WTC11 (cell line): Measurements from ENCODE around the gene NIP7. TPM values are rescaled to one million over a fixed set of nuclear protein-coding genes. Genes with fewer than 3 reads are reported as not detected.

Experiments
- ATAC-seq: fragments of 200-7000 bp; cut with Tn5 transposase; 2 replicates; pipeline ENCODE4 v1.10.0; 2021; ENCODE audit warnings: mild to moderate bottlenecking, moderate library complexity
- CTCF ChIA-PET: fragments of 300-600 bp; sonication (Branson Sonifier 250); formaldehyde crosslinking; loops from one replicate; lab custom pipeline; 2021; ENCODE audit warnings: antibody characterized with exemption; lab: Charles Lee
- POLR2A ChIA-PET: fragments of 350-600 bp; sonication (Branson Sonifier 250); formaldehyde crosslinking; loops from one replicate; lab custom pipeline; 2021; ENCODE audit warnings: antibody characterized with exemption; lab: Charles Lee
- DNase-seq: peaks from one replicate; pipeline ENCODE4 v3.0.0; 2021; ENCODE audit warnings: low spot score
- H3K27ac Mint-ChIP-seq: 2 replicates; pipeline ENCODE4 v1.8.0; 2021; ENCODE audit warnings: mixed read lengths
- H3K27me3 Mint-ChIP-seq: 2 replicates; pipeline ENCODE4 v1.8.0; 2021; ENCODE audit warnings: low read depth, mild to moderate bottlenecking, moderate library complexity, mixed read lengths
- H3K36me3 Mint-ChIP-seq: 2 replicates; pipeline ENCODE4 v1.8.0; 2021; ENCODE audit warnings: mixed read lengths
- H3K4me1 Mint-ChIP-seq: 2 replicates; pipeline ENCODE4 v1.8.0; 2022; ENCODE audit warnings: mixed read lengths
- H3K4me3 Mint-ChIP-seq: 2 replicates; pipeline ENCODE4 v1.8.0; 2021; ENCODE audit warnings: mild to moderate bottlenecking, moderate library complexity, mixed read lengths
- H3K9me3 Mint-ChIP-seq: 2 replicates; pipeline ENCODE4 v1.8.0; 2021; ENCODE audit warnings: mixed read lengths
- FOXJ3 ChIP-seq: sonication (generic); formaldehyde crosslinking; IDR thresholded peaks from 2 replicates; pipeline ENCODE4 v1.9.0; 2021; ENCODE audit warnings: missing genetic modification reagents, mild to moderate bottlenecking, borderline replicate concordance
- GTF2I ChIP-seq: fragments of 250-450 bp; sonication (Bioruptor Pico); conservative IDR thresholded peaks from 2 replicates; pipeline ENCODE4 v1.4.0; 2021; ENCODE audit warnings: mild to moderate bottlenecking
- OVOL2 ChIP-seq: fragments of 250-450 bp; sonication (Bioruptor Pico); IDR thresholded peaks from 2 replicates; pipeline ENCODE4 v1.9.0; 2021; ENCODE audit warnings: mild to moderate bottlenecking, borderline replicate concordance
- SOX15 ChIP-seq: fragments of 250-450 bp; sonication (Bioruptor Pico); IDR thresholded peaks from 2 replicates; pipeline ENCODE4 v1.9.0; 2021; ENCODE audit warnings: mild to moderate bottlenecking
- SP1 ChIP-seq: sonication (generic); formaldehyde crosslinking; conservative IDR thresholded peaks from 2 replicates; pipeline ENCODE4 v1.8.1; 2022; ENCODE audit warnings: missing genetic modification reagents
- TCF7 ChIP-seq: sonication (generic); formaldehyde crosslinking; IDR thresholded peaks from 2 replicates; pipeline ENCODE4 v1.8.0; 2022; ENCODE audit warnings: mild to moderate bottlenecking, low read depth, missing genetic modification reagents, moderate library complexity
- TEAD4 ChIP-seq: sonication (generic); formaldehyde crosslinking; IDR thresholded peaks from 2 replicates; pipeline ENCODE4 v1.8.0; 2022; ENCODE audit warnings: mild to moderate bottlenecking, missing genetic modification reagents
- USF1 ChIP-seq: sonication (generic); formaldehyde crosslinking; IDR thresholded peaks from 2 replicates; pipeline ENCODE4 v1.8.0; 2022; ENCODE audit warnings: mild to moderate bottlenecking, missing genetic modification reagents
- ZNF138 ChIP-seq: sonication (generic); formaldehyde crosslinking; conservative IDR thresholded peaks from 2 replicates; pipeline ENCODE4 v1.8.1; 2022; ENCODE audit warnings: mild to moderate bottlenecking, moderate library complexity, missing genetic modification reagents
- ZNF219 ChIP-seq: sonication (generic); formaldehyde crosslinking; IDR thresholded peaks from 2 replicates; pipeline ENCODE4 v1.8.0; 2023; ENCODE audit warnings: missing genetic modification reagents, mild to moderate bottlenecking, borderline replicate concordance
- ZNF263 ChIP-seq: sonication (generic); formaldehyde crosslinking; IDR thresholded peaks from 2 replicates; pipeline ENCODE4 v1.8.1; 2022; ENCODE audit warnings: low read depth, mild to moderate bottlenecking, moderate library complexity, missing genetic modification reagents
- total RNA-seq: library from RNA; stranded (reverse); gene quantifications from 3 replicates; pipeline ENCODE4 v1.2.3, GENCODE V29; 2021
- TF ChIP-seq, protein P1 (sequence below): fragments of 250-450 bp; sonication (Bioruptor Pico); IDR thresholded peaks from 2 replicates; pipeline ENCODE4 v2.1.2; 2022; ENCODE audit warnings: mild to moderate bottlenecking, moderate library complexity
- TF ChIP-seq, protein P2 (sequence below): sonication (generic); formaldehyde crosslinking; IDR thresholded peaks from 2 replicates; pipeline ENCODE4 v1.8.1; 2023; ENCODE audit warnings: mild to moderate bottlenecking, missing genetic modification reagents
- TF ChIP-seq, protein P3 (sequence below): sonication (generic); formaldehyde crosslinking; IDR thresholded peaks from 2 replicates; pipeline ENCODE4 v1.8.1; 2022; ENCODE audit warnings: mild to moderate bottlenecking, moderate library complexity, missing genetic modification reagents
- TF ChIP-seq, protein P4 (sequence below): sonication (generic); formaldehyde crosslinking; IDR thresholded peaks from 2 replicates; pipeline ENCODE4 v1.8.0; 2023; ENCODE audit warnings: mild to moderate bottlenecking, missing genetic modification reagents

Gene NIP7
- total RNA-seq, 1 experiment from 2014 or later, result 43.7 TPM

GRCh38 chr16:69321080-69321479 is 18.5 kb upstream of the NIP7 start:
- DNase-seq (no peak), ATAC-seq (no peak)
- H3K27ac Mint-ChIP-seq, result peak overlapping the region; percentile 88; the same call in 1 of the 2 replicates
- no peaks in the 10 kb centered on the region for H3K27me3 Mint-ChIP-seq
- H3K4me1 Mint-ChIP-seq, result no peaks in the 10 kb centered on the region
- POLR2A ChIA-PET, result no interaction called here
- CTCF ChIA-PET, result no interaction called here
- peaks cover 71% of the 10 kb centered on the region for H3K36me3 Mint-ChIP-seq
- H3K9me3 Mint-ChIP-seq, result no peaks in the 10 kb centered on the region
- H3K4me3 Mint-ChIP-seq, result no peak overlapping the region
- no peak for TF ChIP-seq FOXJ3 (CRISPR knock-in tag)
- no peak for TF ChIP-seq GTF2I
- no peak for TF ChIP-seq OVOL2 (CRISPR knock-in tag)
- TF ChIP-seq, protein P1, sequence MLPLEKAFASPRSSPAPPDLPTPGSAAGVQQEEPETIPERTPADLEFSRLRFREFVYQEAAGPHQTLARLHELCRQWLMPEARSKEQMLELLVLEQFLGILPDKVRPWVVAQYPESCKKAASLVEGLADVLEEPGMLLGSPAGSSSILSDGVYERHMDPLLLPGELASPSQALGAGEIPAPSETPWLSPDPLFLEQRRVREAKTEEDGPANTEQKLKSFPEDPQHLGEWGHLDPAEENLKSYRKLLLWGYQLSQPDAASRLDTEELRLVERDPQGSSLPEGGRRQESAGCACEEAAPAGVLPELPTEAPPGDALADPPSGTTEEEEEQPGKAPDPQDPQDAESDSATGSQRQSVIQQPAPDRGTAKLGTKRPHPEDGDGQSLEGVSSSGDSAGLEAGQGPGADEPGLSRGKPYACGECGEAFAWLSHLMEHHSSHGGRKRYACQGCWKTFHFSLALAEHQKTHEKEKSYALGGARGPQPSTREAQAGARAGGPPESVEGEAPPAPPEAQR (CRISPR knock-in tag), result no peak
- TF ChIP-seq, protein P2, sequence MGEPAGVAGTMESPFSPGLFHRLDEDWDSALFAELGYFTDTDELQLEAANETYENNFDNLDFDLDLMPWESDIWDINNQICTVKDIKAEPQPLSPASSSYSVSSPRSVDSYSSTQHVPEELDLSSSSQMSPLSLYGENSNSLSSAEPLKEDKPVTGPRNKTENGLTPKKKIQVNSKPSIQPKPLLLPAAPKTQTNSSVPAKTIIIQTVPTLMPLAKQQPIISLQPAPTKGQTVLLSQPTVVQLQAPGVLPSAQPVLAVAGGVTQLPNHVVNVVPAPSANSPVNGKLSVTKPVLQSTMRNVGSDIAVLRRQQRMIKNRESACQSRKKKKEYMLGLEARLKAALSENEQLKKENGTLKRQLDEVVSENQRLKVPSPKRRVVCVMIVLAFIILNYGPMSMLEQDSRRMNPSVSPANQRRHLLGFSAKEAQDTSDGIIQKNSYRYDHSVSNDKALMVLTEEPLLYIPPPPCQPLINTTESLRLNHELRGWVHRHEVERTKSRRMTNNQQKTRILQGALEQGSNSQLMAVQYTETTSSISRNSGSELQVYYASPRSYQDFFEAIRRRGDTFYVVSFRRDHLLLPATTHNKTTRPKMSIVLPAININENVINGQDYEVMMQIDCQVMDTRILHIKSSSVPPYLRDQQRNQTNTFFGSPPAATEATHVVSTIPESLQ (CRISPR knock-in tag), result no peak
- no peak for TF ChIP-seq ZNF263 (CRISPR knock-in tag)
- TF ChIP-seq TCF7 (CRISPR knock-in tag), result no peak
- TF ChIP-seq SOX15 (CRISPR knock-in tag), result no peak
- TF ChIP-seq, protein P3, sequence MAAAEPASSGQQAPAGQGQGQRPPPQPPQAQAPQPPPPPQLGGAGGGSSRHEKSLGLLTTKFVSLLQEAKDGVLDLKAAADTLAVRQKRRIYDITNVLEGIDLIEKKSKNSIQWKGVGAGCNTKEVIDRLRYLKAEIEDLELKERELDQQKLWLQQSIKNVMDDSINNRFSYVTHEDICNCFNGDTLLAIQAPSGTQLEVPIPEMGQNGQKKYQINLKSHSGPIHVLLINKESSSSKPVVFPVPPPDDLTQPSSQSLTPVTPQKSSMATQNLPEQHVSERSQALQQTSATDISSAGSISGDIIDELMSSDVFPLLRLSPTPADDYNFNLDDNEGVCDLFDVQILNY (CRISPR knock-in tag), result no peak
- no peak for TF ChIP-seq TEAD4 (CRISPR knock-in tag)
- TF ChIP-seq USF1 (CRISPR knock-in tag), result no peak

DNA sequence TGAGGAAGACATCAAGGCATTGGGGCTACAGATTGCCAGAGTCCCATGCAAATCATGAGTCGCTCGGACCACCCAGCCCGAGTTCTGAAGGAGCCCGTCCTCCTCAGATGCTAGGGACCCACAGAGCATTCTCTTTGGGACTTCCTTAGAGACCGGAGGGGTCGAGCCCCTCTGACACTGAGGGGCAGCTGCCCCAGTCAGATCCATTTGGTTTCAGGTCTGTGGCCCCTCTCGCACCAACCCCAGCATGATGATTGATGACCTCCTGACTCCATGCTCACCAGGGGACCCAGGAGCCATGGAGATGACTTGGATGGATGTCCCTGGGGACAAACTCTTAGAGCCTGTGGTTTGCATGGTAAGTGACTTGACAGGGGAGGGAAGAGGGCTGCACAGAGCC is 17.2 kb upstream of the NIP7 start:
- ATAC-seq (no peak), DNase-seq (no peak)
- TF ChIP-seq OVOL2 (CRISPR knock-in tag) (no peak), ZNF219 (CRISPR knock-in tag) (no peak), ZNF138 (CRISPR knock-in tag) (no peak), GTF2I (no peak), SP1 (CRISPR knock-in tag) (no peak)
- TF ChIP-seq, protein P4, sequence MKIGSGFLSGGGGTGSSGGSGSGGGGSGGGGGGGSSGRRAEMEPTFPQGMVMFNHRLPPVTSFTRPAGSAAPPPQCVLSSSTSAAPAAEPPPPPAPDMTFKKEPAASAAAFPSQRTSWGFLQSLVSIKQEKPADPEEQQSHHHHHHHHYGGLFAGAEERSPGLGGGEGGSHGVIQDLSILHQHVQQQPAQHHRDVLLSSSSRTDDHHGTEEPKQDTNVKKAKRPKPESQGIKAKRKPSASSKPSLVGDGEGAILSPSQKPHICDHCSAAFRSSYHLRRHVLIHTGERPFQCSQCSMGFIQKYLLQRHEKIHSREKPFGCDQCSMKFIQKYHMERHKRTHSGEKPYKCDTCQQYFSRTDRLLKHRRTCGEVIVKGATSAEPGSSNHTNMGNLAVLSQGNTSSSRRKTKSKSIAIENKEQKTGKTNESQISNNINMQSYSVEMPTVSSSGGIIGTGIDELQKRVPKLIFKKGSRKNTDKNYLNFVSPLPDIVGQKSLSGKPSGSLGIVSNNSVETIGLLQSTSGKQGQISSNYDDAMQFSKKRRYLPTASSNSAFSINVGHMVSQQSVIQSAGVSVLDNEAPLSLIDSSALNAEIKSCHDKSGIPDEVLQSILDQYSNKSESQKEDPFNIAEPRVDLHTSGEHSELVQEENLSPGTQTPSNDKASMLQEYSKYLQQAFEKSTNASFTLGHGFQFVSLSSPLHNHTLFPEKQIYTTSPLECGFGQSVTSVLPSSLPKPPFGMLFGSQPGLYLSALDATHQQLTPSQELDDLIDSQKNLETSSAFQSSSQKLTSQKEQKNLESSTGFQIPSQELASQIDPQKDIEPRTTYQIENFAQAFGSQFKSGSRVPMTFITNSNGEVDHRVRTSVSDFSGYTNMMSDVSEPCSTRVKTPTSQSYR (CRISPR knock-in tag), result no peak
- ChIA-PET CTCF (interaction anchor here (2.1 kb wide), 1 partner anchor 11 kb away, joined by 7 read pairs; the partner anchor contains the start of gene VPS4A), POLR2A (no interaction called here)
- Mint-ChIP-seq H3K27ac (no peak overlapping the region), H3K4me1 (peaks cover 6% of the 10 kb centered on the region; the same call in 1 of the 2 replicates), H3K4me3 (no peak overlapping the region), H3K9me3 (no peaks in the 10 kb centered on the region), H3K27me3 (no peaks in the 10 kb centered on the region), H3K36me3 (peaks cover 66% of the 10 kb centered on the region)
